CD4-positive, alpha-beta T cell (primary cell): Measurements from ENCODE around the gene TXNDC5. TPM values are rescaled to one million over a fixed set of nuclear protein-coding genes. Genes with fewer than 3 reads are reported as not detected.
"Not testable (repeated sequence)": the region's sequence is repeated elsewhere in the genome, so short reads cannot be mapped to it uniquely, and the experiment has no call there.

Experiments used
- ATAC-seq: fragments of 200-7000 bp; cut with Tn5 transposase; one replicate; pipeline ENCODE4 v1.10.0; 2022; ENCODE audit warnings: mild to moderate bottlenecking; ENCODE audit not compliant: poor library complexity
- CTCF ChIA-PET: fragments of 350-600 bp; sonication (Branson Sonifier 250); formaldehyde crosslinking; loops from one replicate; lab custom pipeline; 2021; ENCODE audit warnings: antibody characterized with exemption, inconsistent platforms; lab: Charles Lee
- POLR2A ChIA-PET: fragments of 350-600 bp; sonication (Branson Sonifier 250); formaldehyde crosslinking; loops from one replicate; lab custom pipeline; 2021; ENCODE audit warnings: antibody characterized with exemption, inconsistent platforms; lab: Charles Lee
- DNase-seq, 14 experiments: peaks; one replicate each; pipeline ENCODE4 v3.0.0-alpha.2; 2013 to 2020; ENCODE audit warnings: mixed read lengths in 2 of 14
- H3K27ac ChIP-seq, 2 donors: one replicate each; pipeline versions ENCODE4 v1.5.1 to v1.7.0; 2013; ENCODE audit warnings: low read length in 2 of 2, low read depth in 1 of 2, mild to moderate bottlenecking in 1 of 2
- H3K27me3 ChIP-seq, 2 experiments: 1 replicate in 1 of 2; 2 replicates in 1 of 2; pipeline versions ENCODE4 v1.6.1 to v1.7.0; 2013; ENCODE audit warnings: low read length in 2 of 2, control low read depth in 1 of 2, mild to moderate bottlenecking in 1 of 2, moderate library complexity in 1 of 2; ENCODE audit not compliant: insufficient read depth in 2 of 2, control insufficient read depth in 1 of 2
- H3K36me3 ChIP-seq: one replicate; pipeline ENCODE4 v1.6.1; 2013; ENCODE audit warnings: low read length, control low read depth; ENCODE audit not compliant: insufficient read depth
- H3K4me1 ChIP-seq: one replicate; pipeline ENCODE4 v1.6.1; 2013; ENCODE audit warnings: low read length, control low read depth; ENCODE audit not compliant: insufficient read depth
- H3K4me3 ChIP-seq: one replicate; pipeline ENCODE4 v1.5.1; 2013; ENCODE audit warnings: mild to moderate bottlenecking, low read length, moderate library complexity
- H3K9me3 ChIP-seq, 2 experiments: 1 replicate in 1 of 2; 2 replicates in 1 of 2; pipeline versions ENCODE4 v1.6.1 to v1.7.0; 2013; ENCODE audit warnings: low read length in 2 of 2, mild to moderate bottlenecking in 2 of 2, control low read depth in 1 of 2, moderate library complexity in 1 of 2; ENCODE audit not compliant: control insufficient read depth in 1 of 2, insufficient read depth in 1 of 2
- H3K27ac Mint-ChIP-seq: one replicate; pipeline ENCODE4 v1.8.0; 2020; ENCODE audit warnings: mixed read lengths
- H3K27me3 Mint-ChIP-seq: one replicate; pipeline ENCODE4 v1.8.0; 2021; ENCODE audit warnings: mixed read lengths
- H3K36me3 Mint-ChIP-seq: one replicate; pipeline ENCODE4 v1.8.0; 2021; ENCODE audit warnings: low read depth, mixed read lengths
- H3K4me1 Mint-ChIP-seq: one replicate; pipeline ENCODE4 v1.8.0; 2021; ENCODE audit warnings: low read depth, mixed read lengths
- H3K4me3 Mint-ChIP-seq: one replicate; pipeline ENCODE4 v1.8.0; 2020; ENCODE audit warnings: mild to moderate bottlenecking, mixed read lengths
- H3K9me3 Mint-ChIP-seq: one replicate; pipeline ENCODE4 v1.8.0; 2020; ENCODE audit warnings: mixed read lengths
- intact Hi-C, 2 experiments: fragments of 100-400 bp; cut with DNase I in 1 of 2; cut with micrococcal nuclease in 1 of 2; formaldehyde crosslinking; loops; one replicate each; pipeline versions ENCODE4 v1.15.1 to v1.9.0; 2023 to 2025; cut with DNase I, micrococcal nuclease
- total RNA-seq, 174 experiments: library from RNA in 2 of 174; stranded (reverse) in 2 of 174; gene quantifications; one replicate each; pipeline ENCODE4 v1.2.3 and lab custom pipeline; 2021 to 2026
- TF ChIP-seq, protein P1 (sequence below): fragments of 200-600 bp; IDR thresholded peaks from one replicate; pipeline ENCODE4 v1.8.0; 2022; ENCODE audit warnings: antibody characterized with exemption, mild to moderate bottlenecking

Gene TXNDC5
- total RNA-seq, 2 experiments from 2014 or later = 4.2 to 7.8 TPM

- DNase-seq (no peak), ATAC-seq (no peak)
- H3K27ac Mint-ChIP-seq = no peak overlapping the region
- TF ChIP-seq, protein P1, sequence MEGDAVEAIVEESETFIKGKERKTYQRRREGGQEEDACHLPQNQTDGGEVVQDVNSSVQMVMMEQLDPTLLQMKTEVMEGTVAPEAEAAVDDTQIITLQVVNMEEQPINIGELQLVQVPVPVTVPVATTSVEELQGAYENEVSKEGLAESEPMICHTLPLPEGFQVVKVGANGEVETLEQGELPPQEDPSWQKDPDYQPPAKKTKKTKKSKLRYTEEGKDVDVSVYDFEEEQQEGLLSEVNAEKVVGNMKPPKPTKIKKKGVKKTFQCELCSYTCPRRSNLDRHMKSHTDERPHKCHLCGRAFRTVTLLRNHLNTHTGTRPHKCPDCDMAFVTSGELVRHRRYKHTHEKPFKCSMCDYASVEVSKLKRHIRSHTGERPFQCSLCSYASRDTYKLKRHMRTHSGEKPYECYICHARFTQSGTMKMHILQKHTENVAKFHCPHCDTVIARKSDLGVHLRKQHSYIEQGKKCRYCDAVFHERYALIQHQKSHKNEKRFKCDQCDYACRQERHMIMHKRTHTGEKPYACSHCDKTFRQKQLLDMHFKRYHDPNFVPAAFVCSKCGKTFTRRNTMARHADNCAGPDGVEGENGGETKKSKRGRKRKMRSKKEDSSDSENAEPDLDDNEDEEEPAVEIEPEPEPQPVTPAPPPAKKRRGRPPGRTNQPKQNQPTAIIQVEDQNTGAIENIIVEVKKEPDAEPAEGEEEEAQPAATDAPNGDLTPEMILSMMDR = no peak
- intact Hi-C loops = no loop called here
- H3K4me1 Mint-ChIP-seq = no peaks in the 10 kb centered on the region
- Histone ChIP-seq H3K27me3 (no peaks in the 10 kb centered on the region), H3K36me3 (peaks cover 77% of the 10 kb centered on the region), H3K9me3 (no peaks in the 10 kb centered on the region), H3K27ac (no peak overlapping the region), H3K4me1 (no peaks in the 10 kb centered on the region), H3K4me3 (no peak overlapping the region)
- POLR2A ChIA-PET = no interaction called here
- peaks cover 93% of the 10 kb centered on the region for H3K36me3 Mint-ChIP-seq
- no peak overlapping the region for H3K4me3 Mint-ChIP-seq
- CTCF ChIA-PET = no interaction called here
- no peaks in the 10 kb centered on the region for H3K9me3 Mint-ChIP-seq
- H3K27me3 Mint-ChIP-seq = no peaks in the 10 kb centered on the region
Observed at GRCh38 chr6:7893342-7893741, 17.2 kb downstream of the TXNDC5 start.

- H3K4me3 Mint-ChIP-seq, H3K9me3 ChIP-seq, H3K4me3 ChIP-seq, H3K4me1 Mint-ChIP-seq, intact Hi-C loops, H3K27ac Mint-ChIP-seq, H3K4me1 ChIP-seq, CTCF ChIA-PET, H3K9me3 Mint-ChIP-seq, H3K27me3 ChIP-seq, H3K27ac ChIP-seq, DNase-seq, H3K27me3 Mint-ChIP-seq, POLR2A ChIA-PET, ATAC-seq: not testable (repeated sequence)
- H3K36me3 ChIP-seq = peaks cover 80% of the 10 kb centered on the region
- H3K36me3 Mint-ChIP-seq = peaks cover 93% of the 10 kb centered on the region
Observed at GRCh38 chr6:7892367-7892766, 18.2 kb downstream of the TXNDC5 start.

DNA sequence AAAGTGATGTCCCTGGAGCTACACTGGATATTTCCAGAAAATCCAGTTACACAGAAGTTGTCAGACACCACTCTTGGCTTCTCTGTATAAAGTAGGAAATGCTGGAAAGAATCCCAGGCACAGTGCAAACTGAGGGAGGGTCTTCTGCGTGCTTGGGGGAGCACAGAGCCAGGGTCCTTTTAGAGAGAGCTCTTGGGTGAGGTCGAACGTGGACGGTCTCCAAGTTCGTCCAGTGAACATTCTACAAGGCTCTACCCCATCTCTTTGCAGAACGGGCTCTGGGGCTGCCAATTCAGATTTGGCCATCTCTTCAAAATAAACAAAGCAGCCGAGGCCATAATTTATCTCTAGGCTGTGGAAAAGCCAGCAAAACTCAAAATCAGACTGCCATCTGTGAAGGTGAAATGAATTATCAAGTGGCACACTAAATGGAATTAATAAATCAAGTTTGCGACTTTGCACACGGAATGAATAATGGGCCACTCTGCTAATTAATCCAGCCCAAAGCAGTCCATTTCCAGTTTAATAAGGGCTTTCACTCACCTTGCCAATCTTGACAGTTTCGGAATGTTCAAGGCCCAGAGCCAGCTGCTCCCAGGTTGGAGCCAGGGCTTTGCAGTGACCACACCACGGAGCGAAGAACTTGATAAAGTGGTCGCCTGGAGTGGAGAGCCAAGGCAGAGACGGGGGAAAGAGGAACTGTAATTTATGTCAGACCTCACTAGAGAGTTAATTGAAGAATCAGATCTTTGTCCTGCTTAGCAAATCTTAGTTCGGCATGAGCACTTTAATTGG, 19.3 kb downstream of the TXNDC5 start:
- ATAC-seq (no peak), DNase-seq (no peak)
- H3K36me3 Mint-ChIP-seq = peaks cover 93% of the 10 kb centered on the region
- TF ChIP-seq, protein P1 = no peak
- H3K4me1 Mint-ChIP-seq = no peaks in the 10 kb centered on the region
- intact Hi-C loops = no loop called here
- Histone ChIP-seq H3K4me1 (no peaks in the 10 kb centered on the region), H3K27me3 (no peaks in the 10 kb centered on the region), H3K9me3 (no peaks in the 10 kb centered on the region), H3K27ac (no peak overlapping the region), H3K36me3 (peaks cover 78% of the 10 kb centered on the region), H3K4me3 (no peak overlapping the region)
- no peaks in the 10 kb centered on the region for H3K27me3 Mint-ChIP-seq
- ChIA-PET POLR2A (no interaction called here), CTCF (no interaction called here)
- no peaks in the 10 kb centered on the region for H3K9me3 Mint-ChIP-seq
- H3K27ac Mint-ChIP-seq = no peak overlapping the region
- H3K4me3 Mint-ChIP-seq = no peak overlapping the region
